NB4 (cell line): ENCODE measurements around the gene PCDHA1.

Source experiments
- DNase-seq: peaks from one replicate; pipeline ENCODE4 v3.0.0; 2010; ENCODE audit warnings: low read depth
- H3K4me3 ChIP-seq: one replicate; pipeline ENCODE4 v1.5.1; 2011; ENCODE audit warnings: mild to moderate bottlenecking, low read depth, low read length, moderate library complexity
- MAX ChIP-seq: IDR thresholded peaks from 2 replicates; pipeline ENCODE4 v1.6.1; 2011; ENCODE audit warnings: low read depth, low read length
- MYC ChIP-seq: IDR thresholded peaks from 2 replicates; pipeline ENCODE4 v1.6.1; 2011; ENCODE audit warnings: low read depth, low read length
- POLR2A ChIP-seq: IDR thresholded peaks from 2 replicates; pipeline ENCODE4 v1.6.1; 2011; ENCODE audit warnings: mild to moderate bottlenecking; ENCODE audit not compliant: insufficient read length; ENCODE audit errors: extremely low read depth
- TF ChIP-seq, protein P1 (sequence below): IDR thresholded peaks from one replicate; pipeline ENCODE4 v1.5.1; 2012; ENCODE audit warnings: low read depth, low read length

PCDHA1 gene

GRCh38 chr5:140785905-140786686 lies at the start of gene PCDHA1:
PCDHA1 (plus strand) TSS chr5:140786140.
- no peak for TF ChIP-seq MAX
- TF ChIP-seq, protein P1, sequence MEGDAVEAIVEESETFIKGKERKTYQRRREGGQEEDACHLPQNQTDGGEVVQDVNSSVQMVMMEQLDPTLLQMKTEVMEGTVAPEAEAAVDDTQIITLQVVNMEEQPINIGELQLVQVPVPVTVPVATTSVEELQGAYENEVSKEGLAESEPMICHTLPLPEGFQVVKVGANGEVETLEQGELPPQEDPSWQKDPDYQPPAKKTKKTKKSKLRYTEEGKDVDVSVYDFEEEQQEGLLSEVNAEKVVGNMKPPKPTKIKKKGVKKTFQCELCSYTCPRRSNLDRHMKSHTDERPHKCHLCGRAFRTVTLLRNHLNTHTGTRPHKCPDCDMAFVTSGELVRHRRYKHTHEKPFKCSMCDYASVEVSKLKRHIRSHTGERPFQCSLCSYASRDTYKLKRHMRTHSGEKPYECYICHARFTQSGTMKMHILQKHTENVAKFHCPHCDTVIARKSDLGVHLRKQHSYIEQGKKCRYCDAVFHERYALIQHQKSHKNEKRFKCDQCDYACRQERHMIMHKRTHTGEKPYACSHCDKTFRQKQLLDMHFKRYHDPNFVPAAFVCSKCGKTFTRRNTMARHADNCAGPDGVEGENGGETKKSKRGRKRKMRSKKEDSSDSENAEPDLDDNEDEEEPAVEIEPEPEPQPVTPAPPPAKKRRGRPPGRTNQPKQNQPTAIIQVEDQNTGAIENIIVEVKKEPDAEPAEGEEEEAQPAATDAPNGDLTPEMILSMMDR = peak; percentile 31
- peak; percentile 72 for DNase-seq
- no peak within 1 kb of the TSS for H3K4me3 ChIP-seq

DNA sequence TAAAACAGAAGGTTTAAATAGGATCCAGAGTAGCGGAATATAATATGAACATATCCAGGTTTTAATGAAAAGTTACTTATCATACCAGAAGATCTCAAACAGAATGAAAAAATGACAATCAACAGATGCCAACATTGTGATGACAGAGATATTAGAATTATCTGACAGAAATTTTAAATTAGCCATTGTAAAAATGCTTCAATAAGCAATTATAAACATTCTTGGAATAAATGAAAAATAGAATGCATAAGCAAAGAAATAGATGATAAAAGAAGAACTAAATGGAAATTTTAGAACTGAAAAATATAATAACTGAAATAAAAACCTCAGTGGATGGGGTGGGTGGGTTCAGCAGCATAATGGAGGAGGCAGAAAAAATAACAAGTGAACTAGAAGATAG lies 48.5 kb upstream of the PCDHA1 start:
- no peak overlapping the region for H3K4me3 ChIP-seq
- DNase-seq = no peak
- no peak for TF ChIP-seq MYC
- TF ChIP-seq, protein P1 = no peak
- no peak for TF ChIP-seq MAX
- no peak for TF ChIP-seq POLR2A

DNA sequence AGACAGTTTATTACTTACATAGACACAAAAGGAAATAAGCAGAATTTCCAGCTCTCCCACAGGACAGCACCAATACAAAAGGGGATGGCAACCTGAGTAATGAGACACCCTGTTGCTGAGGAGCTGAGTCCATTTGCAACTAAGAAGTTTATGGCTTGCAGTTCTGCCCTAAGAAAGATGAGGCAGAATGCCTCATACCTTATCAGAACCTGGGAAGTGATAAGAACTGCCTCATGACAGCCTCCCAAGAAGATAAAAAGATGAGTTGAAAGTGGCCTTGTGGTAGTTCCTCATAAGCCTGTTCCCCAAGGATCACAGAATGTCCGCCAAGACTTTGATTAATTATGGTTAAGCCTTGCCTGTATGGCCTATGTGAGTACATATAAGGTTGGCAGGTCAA lies 44.0 kb upstream of the PCDHA1 start:
- TF ChIP-seq MYC = no peak
- no peak for TF ChIP-seq POLR2A
- TF ChIP-seq, protein P1 = no peak
- TF ChIP-seq MAX = no peak
- no peak for DNase-seq
- H3K4me3 ChIP-seq = no peak overlapping the region

GRCh38 chr5:140753561-140753960 lies 32.4 kb upstream of the PCDHA1 start:
- DNase-seq = no peak
- TF ChIP-seq, protein P1 = no peak
- no peak for TF ChIP-seq MAX
- TF ChIP-seq POLR2A = no peak
- TF ChIP-seq MYC = no peak
- H3K4me3 ChIP-seq = no peak overlapping the region

GRCh38 chr5:140764177-140764973 lies 21.6 kb upstream of the PCDHA1 start:
- DNase-seq = no peak
- TF ChIP-seq, protein P1 = no peak
- TF ChIP-seq POLR2A (no peak), MYC (no peak), MAX (no peak)
- no peak overlapping the region for H3K4me3 ChIP-seq
